ENCODE results near the gene HMGA1. TPM values are rescaled to one million over a fixed set of nuclear protein-coding genes. Genes with fewer than 3 reads are reported as not detected.
A peak's percentile ranks its signal among the peaks of the same experiment; 100 is the strongest.

Gene HMGA1
- total and polyA plus RNA-seq, 4 experiments from 2014 or later = 25.4 to 77.5 (median 57.8) TPM

GRCh38 chr6:34275128-34275804 is 38.6 kb downstream of the HMGA1 start:
- peak overlapping the region in 4 of 7 donors; percentile 2 to 56 (median 47) for H3K27ac Mint-ChIP-seq
- H3K27ac ChIP-seq (ENCODE audit: low read depth, low read length) = no peak overlapping the region

GRCh38 chr6:34276191-34276590 is 39.5 kb downstream of the HMGA1 start:
- CTCF ChIA-PET (ENCODE audit: partially characterized antibody) = no interaction called here
- POLR2A ChIA-PET (ENCODE audit: partially characterized antibody) = no interaction called here
- H3K4me3 Mint-ChIP-seq = no peak overlapping the region
- H3K36me3 ChIP-seq (ENCODE audit: insufficient read depth, low read length) = no peaks in the 10 kb centered on the region
- H3K4me3 ChIP-seq (ENCODE audit: low read length in 2 of 2) = no peak overlapping the region
- intact Hi-C loops (cut with micrococcal nuclease) = no loop called here
- H3K27ac ChIP-seq (ENCODE audit: low read depth, low read length) = no peak overlapping the region
- H3K27me3 ChIP-seq (ENCODE audit: insufficient read depth, low read length) = no peaks in the 10 kb centered on the region
- DNase-seq = no peak
- peak overlapping the region in 5 of 7 donors; percentile 24 to 59 (median 46) for H3K27ac Mint-ChIP-seq
- H3K36me3 Mint-ChIP-seq = peaks cover 8 to 10% of the 10 kb centered on the region in 2 donors
- H3K9me3 ChIP-seq (ENCODE audit: control insufficient read depth in 1 of 2, low read length in 2 of 2) = no peaks in the 10 kb centered on the region
- H3K4me1 Mint-ChIP-seq = peaks cover 4 to 15% (median 7%) of the 10 kb centered on the region in 4 donors
- H3K27me3 Mint-ChIP-seq = no peaks in the 10 kb centered on the region
- no peaks in the 10 kb centered on the region for H3K9me3 Mint-ChIP-seq
- H3K4me1 ChIP-seq (ENCODE audit: insufficient read depth, low read length) = no peaks in the 10 kb centered on the region

More at GRCh38 chr6:34275128-34275804, 38.6 kb downstream of the HMGA1 start:
- intact Hi-C loops (cut with micrococcal nuclease) = no loop called here
- Histone ChIP-seq H3K4me1 (ENCODE audit: insufficient read depth, low read length) (no peaks in the 10 kb centered on the region), H3K9me3 (ENCODE audit: control insufficient read depth in 1 of 2, low read length in 2 of 2) (no peaks in the 10 kb centered on the region), H3K4me3 (ENCODE audit: low read length in 2 of 2) (no peak overlapping the region), H3K36me3 (ENCODE audit: insufficient read depth, low read length) (no peaks in the 10 kb centered on the region), H3K27me3 (ENCODE audit: insufficient read depth, low read length) (no peaks in the 10 kb centered on the region)
- ChIA-PET POLR2A (ENCODE audit: partially characterized antibody) (no interaction called here), CTCF (ENCODE audit: partially characterized antibody) (no interaction called here)
- Mint-ChIP-seq H3K36me3 (peaks cover under 1 to 5% of the 10 kb centered on the region in 2 donors), H3K4me3 (no peak overlapping the region), H3K9me3 (no peaks in the 10 kb centered on the region), H3K27me3 (no peaks in the 10 kb centered on the region), H3K4me1 (peaks cover 4 to 15% (median 8%) of the 10 kb centered on the region in 4 donors)
- DNase-seq = no peak

GRCh38 chr6:34276881-34277762 is 40.4 kb downstream of the HMGA1 start:
- Mint-ChIP-seq H3K36me3 (peaks cover 8 to 14% of the 10 kb centered on the region in 2 donors), H3K27me3 (no peaks in the 10 kb centered on the region), H3K9me3 (no peaks in the 10 kb centered on the region), H3K27ac (peak overlapping the region in 3 of 7 donors; percentile 20 to 59 (median 49)), H3K4me1 (peaks cover 4 to 15% (median 7%) of the 10 kb centered on the region in 4 donors), H3K4me3 (no peak overlapping the region)
- DNase-seq = no peak
- Histone ChIP-seq H3K36me3 (ENCODE audit: insufficient read depth, low read length) (no peaks in the 10 kb centered on the region), H3K27ac (ENCODE audit: low read depth, low read length) (no peak overlapping the region), H3K4me3 (ENCODE audit: low read length in 2 of 2) (no peak overlapping the region), H3K9me3 (ENCODE audit: control insufficient read depth in 1 of 2, low read length in 2 of 2) (no peaks in the 10 kb centered on the region), H3K27me3 (ENCODE audit: insufficient read depth, low read length) (no peaks in the 10 kb centered on the region), H3K4me1 (ENCODE audit: insufficient read depth, low read length) (no peaks in the 10 kb centered on the region)
- ChIA-PET POLR2A (ENCODE audit: partially characterized antibody) (no interaction called here), CTCF (ENCODE audit: partially characterized antibody) (no interaction called here)
- intact Hi-C loops (cut with micrococcal nuclease) = no loop called here

- Mint-ChIP-seq H3K36me3 (peaks cover 11 to 16% of the 10 kb centered on the region in 2 donors), H3K4me3 (no peak overlapping the region), H3K4me1 (peaks cover 4 to 15% (median 7%) of the 10 kb centered on the region in 4 donors), H3K9me3 (no peaks in the 10 kb centered on the region), H3K27ac (peak overlapping the region in 1 of 7 donors; percentile 20), H3K27me3 (no peaks in the 10 kb centered on the region)
- H3K4me3 ChIP-seq (ENCODE audit: low read length in 2 of 2) = no peak overlapping the region
- no peaks in the 10 kb centered on the region for H3K4me1 ChIP-seq (ENCODE audit: insufficient read depth, low read length)
- CTCF ChIA-PET (ENCODE audit: partially characterized antibody) = no interaction called here
- POLR2A ChIA-PET (ENCODE audit: partially characterized antibody) = no interaction called here
- no peak overlapping the region for H3K27ac ChIP-seq (ENCODE audit: low read depth, low read length)
- H3K9me3 ChIP-seq (ENCODE audit: control insufficient read depth in 1 of 2, low read length in 2 of 2) = no peaks in the 10 kb centered on the region
- no peaks in the 10 kb centered on the region for H3K27me3 ChIP-seq (ENCODE audit: insufficient read depth, low read length)
- no peak for DNase-seq
- intact Hi-C loops (cut with micrococcal nuclease) = no loop called here
- no peaks in the 10 kb centered on the region for H3K36me3 ChIP-seq (ENCODE audit: insufficient read depth, low read length)
These were observed 41.1 kb downstream of the HMGA1 start for GRCh38 chr6:34277763-34278112.

DNA sequence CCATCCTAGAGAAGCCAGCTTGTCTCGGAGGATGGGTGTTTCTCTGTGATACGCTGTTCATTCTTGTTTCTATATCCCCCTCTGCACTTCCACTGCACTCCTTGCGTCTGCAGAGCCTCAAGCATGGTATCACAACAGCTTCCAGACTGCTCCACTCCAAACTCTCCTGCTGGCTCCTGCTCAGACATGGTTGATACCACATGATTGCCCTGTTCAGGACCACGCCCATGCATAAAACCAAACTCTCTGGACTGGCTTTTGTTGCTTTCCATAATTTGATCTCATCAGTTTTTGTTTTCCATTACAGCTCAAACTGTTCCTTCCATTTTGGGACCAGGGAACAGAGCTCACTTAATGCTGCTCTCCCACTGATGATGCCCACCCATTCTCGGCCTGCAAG is 42.2 kb downstream of the HMGA1 start:
- POLR2A ChIA-PET (ENCODE audit: partially characterized antibody) = no interaction called here
- no peaks in the 10 kb centered on the region for H3K27me3 Mint-ChIP-seq
- Histone ChIP-seq H3K36me3 (ENCODE audit: insufficient read depth, low read length) (no peaks in the 10 kb centered on the region), H3K27me3 (ENCODE audit: insufficient read depth, low read length) (no peaks in the 10 kb centered on the region), H3K27ac (ENCODE audit: low read depth, low read length) (no peak overlapping the region), H3K9me3 (ENCODE audit: control insufficient read depth in 1 of 2, low read length in 2 of 2) (no peaks in the 10 kb centered on the region), H3K4me3 (ENCODE audit: low read length in 2 of 2) (no peak overlapping the region), H3K4me1 (ENCODE audit: insufficient read depth, low read length) (no peaks in the 10 kb centered on the region)
- no peak for DNase-seq
- H3K9me3 Mint-ChIP-seq = no peaks in the 10 kb centered on the region
- H3K4me3 Mint-ChIP-seq = no peak overlapping the region
- intact Hi-C loops (cut with micrococcal nuclease) = no loop called here
- H3K27ac Mint-ChIP-seq = no peak overlapping the region
- CTCF ChIA-PET (ENCODE audit: partially characterized antibody) = interaction anchor here (0.6 to 1.2 kb wide), 2 partner anchors 30 to 115 kb away, joined by 3 to 5 read pairs; no protein-coding TSS in a partner anchor
- peaks cover 14 to 18% of the 10 kb centered on the region in 2 donors for H3K36me3 Mint-ChIP-seq
- peaks cover 4 to 15% (median 7%) of the 10 kb centered on the region in 4 donors for H3K4me1 Mint-ChIP-seq

DNA sequence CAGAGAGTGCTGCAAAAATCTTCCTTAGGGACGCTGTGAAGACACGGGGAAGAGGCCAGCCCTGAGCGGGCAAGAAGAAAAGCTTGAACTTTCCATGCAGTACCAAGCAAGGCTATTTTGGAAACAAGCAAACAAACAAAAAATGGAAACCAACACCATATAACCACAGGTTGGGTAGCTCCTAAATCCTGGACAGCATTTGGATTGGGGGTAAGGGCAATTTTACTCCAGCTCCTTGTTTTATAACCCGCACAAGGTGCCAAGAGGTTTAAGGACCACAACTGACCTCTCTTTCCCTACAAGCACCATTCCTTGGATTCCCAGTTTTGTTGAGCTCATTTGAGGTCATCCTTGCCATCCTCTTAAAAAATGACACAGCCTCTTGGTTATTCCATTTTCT is 43.5 kb downstream of the HMGA1 start:
- intact Hi-C loops (cut with micrococcal nuclease) = no loop called here
- POLR2A ChIA-PET (ENCODE audit: partially characterized antibody) = no interaction called here
- H3K27ac ChIP-seq (ENCODE audit: low read depth, low read length) = no peak overlapping the region
- no peak for DNase-seq
- Mint-ChIP-seq H3K27ac (peak overlapping the region in 2 of 7 donors; percentile 13 to 63), H3K4me3 (no peak overlapping the region), H3K36me3 (peaks cover 18 to 31% of the 10 kb centered on the region in 2 donors), H3K9me3 (no peaks in the 10 kb centered on the region), H3K27me3 (no peaks in the 10 kb centered on the region), H3K4me1 (peaks cover 4 to 20% (median 6%) of the 10 kb centered on the region in 4 donors)
- no peak overlapping the region for H3K4me3 ChIP-seq (ENCODE audit: low read length in 2 of 2)
- no peaks in the 10 kb centered on the region for H3K4me1 ChIP-seq (ENCODE audit: insufficient read depth, low read length)
- CTCF ChIA-PET (ENCODE audit: partially characterized antibody) = no interaction called here
- no peaks in the 10 kb centered on the region for H3K9me3 ChIP-seq (ENCODE audit: control insufficient read depth in 1 of 2, low read length in 2 of 2)
- no peaks in the 10 kb centered on the region for H3K36me3 ChIP-seq (ENCODE audit: insufficient read depth, low read length)
- H3K27me3 ChIP-seq (ENCODE audit: insufficient read depth, low read length) = no peaks in the 10 kb centered on the region

- intact Hi-C loops (cut with micrococcal nuclease) = no loop called here
- H3K27me3 Mint-ChIP-seq = no peaks in the 10 kb centered on the region
- Histone ChIP-seq H3K27ac (ENCODE audit: low read depth, low read length) (no peak overlapping the region), H3K36me3 (ENCODE audit: insufficient read depth, low read length) (no peaks in the 10 kb centered on the region), H3K27me3 (ENCODE audit: insufficient read depth, low read length) (no peaks in the 10 kb centered on the region), H3K4me1 (ENCODE audit: insufficient read depth, low read length) (no peaks in the 10 kb centered on the region), H3K9me3 (ENCODE audit: control insufficient read depth in 1 of 2, low read length in 2 of 2) (no peaks in the 10 kb centered on the region), H3K4me3 (ENCODE audit: low read length in 2 of 2) (no peak overlapping the region)
- DNase-seq = no peak
- peak overlapping the region in 3 of 7 donors; percentile 1 to 38 (median 14) for H3K27ac Mint-ChIP-seq
- H3K4me1 Mint-ChIP-seq = peaks cover 3 to 15% (median 5%) of the 10 kb centered on the region in 4 donors
- no peak overlapping the region for H3K4me3 Mint-ChIP-seq
- CTCF ChIA-PET (ENCODE audit: partially characterized antibody) = interaction anchor here (1.0 to 1.2 kb wide), 2 partner anchors 11 to 18 kb away, joined by 3 read pairs; no protein-coding TSS in a partner anchor
- no peaks in the 10 kb centered on the region for H3K9me3 Mint-ChIP-seq
- peaks cover 29 to 35% of the 10 kb centered on the region in 2 donors for H3K36me3 Mint-ChIP-seq
- POLR2A ChIA-PET (ENCODE audit: partially characterized antibody) = no interaction called here
These were observed 45.1 kb downstream of the HMGA1 start for GRCh38 chr6:34281702-34282334.

Data from CD4-positive, alpha-beta memory T cell (primary cell).